Measurements from ENCODE around the gene REC114. TPM values are rescaled to one million over a fixed set of nuclear protein-coding genes. Genes with fewer than 3 reads are reported as not detected.

The REC114 gene
- total and polyA plus RNA-seq, 9 of the 15 experiments (the other 6 are each of a cell fraction or from before 2014, with no cell fraction given) = 0.07 to 0.24 TPM; not detected in 7

DNA sequence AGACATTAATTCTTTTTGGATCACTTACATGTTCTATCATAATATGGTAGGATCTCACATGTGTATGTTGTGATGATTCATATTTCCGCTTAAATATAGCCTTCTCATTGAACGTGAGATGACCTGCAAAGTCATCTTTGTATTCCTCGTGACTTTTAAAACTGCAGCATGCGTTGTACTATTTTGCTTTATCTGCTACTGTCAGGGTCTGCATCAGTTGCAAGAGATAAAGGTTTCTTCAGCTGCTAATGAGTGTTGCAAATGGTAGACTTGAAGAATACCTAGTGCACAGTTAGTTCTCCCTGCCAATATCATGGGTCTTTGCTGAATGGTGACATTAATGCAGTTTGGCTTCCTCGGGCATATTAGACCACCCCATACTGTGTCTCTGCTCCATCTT lies 31.8 kb downstream of the REC114 start (continued):
- TF ChIP-seq JUN (IDR thresholded peaks at IDR 0.05; ENCODE audit: borderline replicate concordance, low read depth, low read length) = peak; percentile 54; the same call in 1 of the 2 replicates
- TF ChIP-seq JUN (CRISPR knock-in tag; IDR thresholded peaks at IDR 0.05; ENCODE audit: borderline replicate concordance) = no peak
- TF ChIP-seq, protein P1, sequence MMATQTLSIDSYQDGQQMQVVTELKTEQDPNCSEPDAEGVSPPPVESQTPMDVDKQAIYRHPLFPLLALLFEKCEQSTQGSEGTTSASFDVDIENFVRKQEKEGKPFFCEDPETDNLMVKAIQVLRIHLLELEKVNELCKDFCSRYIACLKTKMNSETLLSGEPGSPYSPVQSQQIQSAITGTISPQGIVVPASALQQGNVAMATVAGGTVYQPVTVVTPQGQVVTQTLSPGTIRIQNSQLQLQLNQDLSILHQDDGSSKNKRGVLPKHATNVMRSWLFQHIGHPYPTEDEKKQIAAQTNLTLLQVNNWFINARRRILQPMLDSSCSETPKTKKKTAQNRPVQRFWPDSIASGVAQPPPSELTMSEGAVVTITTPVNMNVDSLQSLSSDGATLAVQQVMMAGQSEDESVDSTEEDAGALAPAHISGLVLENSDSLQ (IDR thresholded peaks at IDR 0.05) = 0 out of 2 replicates have a peak, but pooled peaks have one; percentile 21
- no peak for TF ChIP-seq ZNF717 (CRISPR knock-in tag; IDR thresholded peaks at IDR 0.05)
- TF ChIP-seq KAT7 (CRISPR knock-in tag; IDR thresholded peaks at IDR 0.05; ENCODE audit: borderline replicate concordance) = no peak
- TF ChIP-seq JUND (IDR thresholded peaks at IDR 0.05; ENCODE audit: borderline replicate concordance, low read depth, low read length) = peak; percentile 88
- TF ChIP-seq JUND (tag; IDR thresholded peaks at IDR 0.05; ENCODE audit: borderline replicate concordance, low read depth, low read length) = peak; percentile 93; the same call in 2 of the 3 replicates
- TF ChIP-seq NBN (IDR thresholded peaks at IDR 0.05; ENCODE audit: low read depth) = peak; percentile 55; the same call in 1 of the 2 replicates
- TF ChIP-seq, protein P2, sequence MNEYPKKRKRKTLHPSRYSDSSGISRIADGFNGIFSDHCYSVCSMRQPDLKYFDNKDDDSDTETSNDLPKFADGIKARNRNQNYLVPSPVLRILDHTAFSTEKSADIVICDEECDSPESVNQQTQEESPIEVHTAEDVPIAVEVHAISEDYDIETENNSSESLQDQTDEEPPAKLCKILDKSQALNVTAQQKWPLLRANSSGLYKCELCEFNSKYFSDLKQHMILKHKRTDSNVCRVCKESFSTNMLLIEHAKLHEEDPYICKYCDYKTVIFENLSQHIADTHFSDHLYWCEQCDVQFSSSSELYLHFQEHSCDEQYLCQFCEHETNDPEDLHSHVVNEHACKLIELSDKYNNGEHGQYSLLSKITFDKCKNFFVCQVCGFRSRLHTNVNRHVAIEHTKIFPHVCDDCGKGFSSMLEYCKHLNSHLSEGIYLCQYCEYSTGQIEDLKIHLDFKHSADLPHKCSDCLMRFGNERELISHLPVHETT (CRISPR knock-in tag; conservative IDR thresholded peaks at IDR 0.05 in 1 of 2, IDR thresholded peaks at IDR 0.05 in 1 of 2) = peak in 1 of 2 experiments; percentile 77; a peak in 2 of 4 replicates
- no peak for TF ChIP-seq TCFL5 (CRISPR knock-in tag; conservative IDR thresholded peaks at IDR 0.05)
- peak; percentile 36; the same call in 1 of the 2 replicates for TF ChIP-seq DMBX1 (CRISPR knock-in tag; IDR thresholded peaks at IDR 0.05; ENCODE audit: borderline replicate concordance)
- peak; percentile 53; the same call in 1 of the 2 replicates for TF ChIP-seq HDAC2 (IDR thresholded peaks at IDR 0.05)
- TF ChIP-seq MTF1 (CRISPR knock-in tag; IDR thresholded peaks at IDR 0.05; ENCODE audit: borderline replicate concordance) = no peak
- TF ChIP-seq CBFA2T3 (IDR thresholded peaks at IDR 0.05) = peak; percentile 94
- peak; percentile 78 for TF ChIP-seq PML (IDR thresholded peaks at IDR 0.05; ENCODE audit: low read length)
- TF ChIP-seq BACH1 (tag; IDR thresholded peaks at IDR 0.05) = peak; percentile 80; the same call in 1 of the 2 replicates
- peak; percentile 91 for TF ChIP-seq NFE2 (IDR thresholded peaks at IDR 0.05; ENCODE audit: low read depth)
- TF ChIP-seq FOS (IDR thresholded peaks at IDR 0.05; ENCODE audit: extremely low read depth, insufficient read length) = no peak
- TF ChIP-seq RNF2 (IDR thresholded peaks at IDR 0.05) = peak; percentile 59
- TF ChIP-seq ZNF644 (tag; IDR thresholded peaks at IDR 0.05; ENCODE audit: low read depth) = peak; percentile 35; the same call in 1 of the 2 replicates
- peak; percentile 94 for TF ChIP-seq EP300 (IDR thresholded peaks at IDR 0.05; ENCODE audit: low read length)
- peak; percentile 63 for TF ChIP-seq MAFK (IDR thresholded peaks at IDR 0.05; ENCODE audit: low read length)
- TF ChIP-seq KLF16 (IDR thresholded peaks at IDR 0.05) = peak; percentile 61; the same call in 1 of the 2 replicates
- TF ChIP-seq HDAC8 (tag; IDR thresholded peaks at IDR 0.05) = no peak
- TF ChIP-seq TAL1 (IDR thresholded peaks at IDR 0.05) = peak; percentile 91
- no peak for TF ChIP-seq PHF20 (IDR thresholded peaks at IDR 0.05; ENCODE audit: partially characterized antibody)
- TF ChIP-seq, protein P3, sequence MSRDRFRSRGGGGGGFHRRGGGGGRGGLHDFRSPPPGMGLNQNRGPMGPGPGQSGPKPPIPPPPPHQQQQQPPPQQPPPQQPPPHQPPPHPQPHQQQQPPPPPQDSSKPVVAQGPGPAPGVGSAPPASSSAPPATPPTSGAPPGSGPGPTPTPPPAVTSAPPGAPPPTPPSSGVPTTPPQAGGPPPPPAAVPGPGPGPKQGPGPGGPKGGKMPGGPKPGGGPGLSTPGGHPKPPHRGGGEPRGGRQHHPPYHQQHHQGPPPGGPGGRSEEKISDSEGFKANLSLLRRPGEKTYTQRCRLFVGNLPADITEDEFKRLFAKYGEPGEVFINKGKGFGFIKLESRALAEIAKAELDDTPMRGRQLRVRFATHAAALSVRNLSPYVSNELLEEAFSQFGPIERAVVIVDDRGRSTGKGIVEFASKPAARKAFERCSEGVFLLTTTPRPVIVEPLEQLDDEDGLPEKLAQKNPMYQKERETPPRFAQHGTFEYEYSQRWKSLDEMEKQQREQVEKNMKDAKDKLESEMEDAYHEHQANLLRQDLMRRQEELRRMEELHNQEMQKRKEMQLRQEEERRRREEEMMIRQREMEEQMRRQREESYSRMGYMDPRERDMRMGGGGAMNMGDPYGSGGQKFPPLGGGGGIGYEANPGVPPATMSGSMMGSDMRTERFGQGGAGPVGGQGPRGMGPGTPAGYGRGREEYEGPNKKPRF (IDR thresholded peaks at IDR 0.05; ENCODE audit: low read depth, low read length) = no peak

Measured in K562 (cell line).